H7 (cell line): Measurements from ENCODE around the gene EPHA1. TPM values are rescaled to one million over a fixed set of nuclear protein-coding genes. Genes with fewer than 3 reads are reported as not detected.
"Not testable (repeated sequence)": the region's sequence is repeated elsewhere in the genome, so short reads cannot be mapped to it uniquely, and the experiment has no call there.

Experiments
- DNase-seq: peaks from one replicate; pipeline ENCODE4 v3.0.0; 2012
- H3K27me3 ChIP-seq: 2 replicates; pipeline ENCODE4 v1.6.0; 2011; ENCODE audit warnings: mild to moderate bottlenecking, low read length; ENCODE audit not compliant: control insufficient read depth, insufficient read depth
- H3K36me3 ChIP-seq: replicated peaks from 2 replicates; pipeline ENCODE4 v1.5.1; 2011; ENCODE audit warnings: low read length; ENCODE audit not compliant: control insufficient read depth, insufficient read depth
- H3K4me3 ChIP-seq: 2 replicates; pipeline ENCODE4 v1.5.1; 2011; ENCODE audit warnings: low read depth, mild to moderate bottlenecking, control low read depth, low read length, moderate library complexity; ENCODE audit not compliant: insufficient read depth
- total RNA-seq: library from RNA; depleted of rRNA; stranded (reverse); fragments of >200 nt; shearing (Covaris generic); gene quantifications from 2 replicates; pipeline ENCODE4 v1.2.3, GENCODE V29; 2014

The EPHA1 gene
- total RNA-seq, 1 experiment from 2014 or later = 176 TPM

DNA sequence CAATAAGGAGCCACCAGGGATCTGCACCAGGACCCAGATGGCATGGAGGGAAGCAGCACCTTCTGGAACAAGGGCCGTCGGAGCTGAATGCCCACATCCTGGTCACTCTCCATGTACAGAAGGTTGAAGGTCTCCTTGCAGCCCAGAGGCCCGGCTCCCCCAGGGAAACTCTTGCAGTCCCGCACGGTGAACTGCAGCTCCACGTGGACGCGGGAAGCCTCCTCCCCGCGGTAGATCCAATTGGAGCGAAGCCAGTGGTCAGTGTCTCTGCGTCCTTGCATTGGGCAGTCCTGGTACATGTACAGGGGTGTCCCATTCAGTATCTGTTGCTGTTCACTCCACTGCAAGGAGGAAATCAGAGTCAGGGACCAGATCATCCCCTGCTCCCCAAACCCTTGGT, 7.4 kb downstream of the EPHA1 start:
- no peak for DNase-seq
- Histone ChIP-seq H3K27me3 (no peaks in the 10 kb centered on the region), H3K4me3 (no peak overlapping the region), H3K36me3 (peaks cover 49% of the 10 kb centered on the region)

DNA sequence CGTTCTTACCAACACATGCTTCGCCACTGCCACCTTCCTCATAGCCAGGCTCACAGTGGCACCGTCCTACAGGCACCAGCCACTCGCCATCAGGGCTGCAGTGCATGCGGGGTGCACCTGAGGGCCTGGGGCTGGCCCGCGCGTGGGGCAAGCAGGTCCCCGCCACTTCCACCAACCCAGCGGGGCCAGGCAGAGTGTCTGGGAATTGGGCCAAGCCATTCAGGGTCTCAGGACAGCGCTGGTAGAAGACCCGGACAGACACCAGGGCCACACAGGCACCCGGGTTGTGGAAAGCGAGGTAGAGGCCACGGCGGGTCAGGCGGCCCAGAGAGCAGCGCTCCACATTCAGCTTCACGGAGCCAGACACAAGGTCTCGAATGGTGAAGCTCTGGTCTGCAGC, 9.0 kb downstream of the EPHA1 start:
- Histone ChIP-seq H3K27me3 (no peaks in the 10 kb centered on the region), H3K36me3 (peaks cover 59% of the 10 kb centered on the region)
- peak; percentile 31 for DNase-seq

DNA sequence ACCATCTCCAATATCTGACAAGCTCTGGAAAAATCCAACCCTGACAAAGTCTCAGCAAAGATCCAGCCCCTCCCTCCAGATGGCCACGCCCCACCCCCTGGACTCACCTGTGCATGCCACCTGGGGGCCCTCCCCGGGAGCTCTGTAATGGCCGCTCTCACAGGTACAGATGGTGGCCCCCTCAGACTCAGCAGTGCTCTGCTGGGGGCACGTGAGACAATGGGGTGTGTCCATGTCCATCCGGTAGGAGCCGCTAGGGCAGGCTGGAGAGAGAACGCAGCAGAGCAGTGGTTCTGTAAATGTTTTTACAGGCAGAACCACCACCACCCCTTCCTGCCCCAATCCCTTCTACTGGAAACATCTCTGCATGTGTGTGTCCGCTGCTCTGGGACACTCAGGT, 9.5 kb downstream of the EPHA1 start:
- H3K27me3 ChIP-seq = no peaks in the 10 kb centered on the region
- peaks cover 62% of the 10 kb centered on the region for H3K36me3 ChIP-seq
- no peak for DNase-seq
- H3K4me3 ChIP-seq = no peak overlapping the region

More for the DNA sequence above, 9.0 kb downstream of the EPHA1 start:
- H3K4me3 ChIP-seq = no peak overlapping the region

DNA sequence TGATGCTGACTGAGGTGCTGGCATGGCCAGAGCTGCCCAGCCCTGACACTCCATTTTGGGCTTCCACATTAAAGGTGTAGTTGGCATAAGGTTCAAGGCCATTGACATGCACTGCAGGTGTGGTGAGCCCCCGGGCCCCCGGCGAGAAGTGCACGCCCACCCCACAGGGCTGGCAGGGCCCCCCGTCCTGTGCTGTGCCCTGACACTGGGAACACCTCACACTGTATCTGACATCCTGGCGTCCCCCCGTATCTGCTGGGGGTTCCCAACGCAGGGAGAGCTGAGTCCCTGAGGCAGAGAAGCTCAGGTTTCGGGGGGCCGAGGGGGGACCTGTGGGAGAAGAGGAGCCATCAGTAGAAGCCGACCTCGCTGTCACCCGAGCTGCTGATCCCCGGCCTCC, 10.0 kb downstream of the EPHA1 start:
- DNase-seq = peak; percentile 49
- Histone ChIP-seq H3K4me3 (no peak overlapping the region), H3K36me3 (peaks cover 67% of the 10 kb centered on the region), H3K27me3 (no peaks in the 10 kb centered on the region)

DNA sequence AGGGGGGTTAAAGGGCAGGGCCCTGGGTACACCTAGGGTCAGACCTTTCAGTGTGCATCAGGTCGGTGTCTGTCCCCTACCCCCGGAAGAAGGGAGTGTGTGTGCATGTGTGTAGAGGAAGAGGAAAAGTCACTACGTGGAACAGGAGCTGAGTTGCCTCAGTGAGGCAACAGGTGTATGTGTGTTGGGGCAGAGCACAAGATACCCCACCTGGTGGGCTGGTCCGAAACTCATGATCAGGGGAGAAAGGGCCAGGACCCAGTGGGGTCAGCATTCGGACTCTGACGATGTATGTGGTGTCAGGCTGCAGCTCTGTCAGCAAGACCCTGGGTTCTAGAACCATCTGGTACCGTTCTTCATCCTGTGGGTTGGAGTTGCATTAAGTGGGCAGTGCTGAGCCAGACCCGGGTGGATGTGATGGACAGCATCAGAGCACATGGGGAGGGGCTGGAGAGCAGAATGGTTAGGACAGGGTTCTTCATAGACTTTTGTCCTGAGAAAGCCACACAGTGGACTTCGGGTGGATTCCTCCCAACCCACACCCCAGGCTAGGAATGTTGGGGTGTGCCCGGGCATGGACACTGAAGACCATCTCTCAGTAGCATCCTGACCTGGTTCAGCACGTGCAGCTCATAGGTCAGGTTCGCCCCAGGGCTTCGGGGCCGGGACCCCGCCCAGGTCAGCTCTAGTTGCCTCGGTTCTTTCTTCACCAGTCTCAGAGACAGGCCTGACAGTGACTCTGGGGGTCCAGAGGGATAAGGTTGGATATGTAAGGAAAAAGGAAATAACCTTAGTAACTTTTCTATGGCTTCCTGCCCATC, 10.7 kb downstream of the EPHA1 start:
- no peak overlapping the region for H3K4me3 ChIP-seq
- H3K36me3 ChIP-seq = peaks cover 70% of the 10 kb centered on the region
- no peaks in the 10 kb centered on the region for H3K27me3 ChIP-seq
- peak; percentile 26 for DNase-seq

DNA sequence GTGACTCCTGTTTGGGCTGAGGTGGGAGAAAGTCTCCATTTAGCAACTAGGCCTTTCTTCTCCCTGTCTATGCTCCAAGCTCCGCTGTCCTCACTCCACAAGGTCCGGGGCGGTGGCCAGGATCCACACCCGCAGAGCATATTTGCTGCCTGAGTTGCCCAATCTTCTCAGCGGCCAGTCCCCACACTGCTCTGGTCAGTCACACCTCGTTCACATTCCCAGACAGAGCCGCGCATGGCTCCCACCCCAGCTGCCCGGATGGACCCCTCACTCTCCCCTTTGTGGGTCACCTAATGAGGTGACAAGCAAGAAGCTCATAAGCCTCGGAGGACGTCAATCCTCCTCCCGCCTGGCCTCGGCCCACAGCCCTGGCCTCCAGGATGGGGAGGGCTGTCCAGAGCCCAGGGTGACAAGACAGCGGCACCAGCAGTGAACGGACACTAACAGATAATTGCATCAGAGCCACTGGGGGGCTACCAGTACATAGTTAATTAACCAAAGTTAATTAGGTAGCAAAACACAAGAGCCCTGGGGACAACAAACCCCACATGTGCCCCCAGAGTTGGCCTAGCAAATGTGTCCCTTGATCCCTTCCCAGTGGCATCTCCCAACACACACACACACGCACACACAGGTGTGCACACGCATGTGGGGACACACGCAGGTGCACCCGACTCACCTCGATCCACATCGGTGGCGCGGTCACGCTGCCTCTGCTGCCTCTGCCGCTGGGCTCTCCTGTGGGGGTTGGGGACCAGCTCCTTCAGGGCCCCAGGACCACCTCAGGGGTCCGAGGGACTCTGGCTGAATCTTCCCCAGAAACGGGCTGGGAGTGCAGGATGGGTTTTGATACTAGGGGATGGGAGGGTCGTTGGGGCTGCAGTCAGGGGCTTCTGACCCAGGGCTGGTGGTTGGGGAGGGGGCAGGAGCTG, 11.8 kb downstream of the EPHA1 start:
- H3K36me3 ChIP-seq = peaks cover 72% of the 10 kb centered on the region
- DNase-seq = peak; percentile 34
- no peaks in the 10 kb centered on the region for H3K27me3 ChIP-seq
- H3K4me3 ChIP-seq = no peak overlapping the region

DNA sequence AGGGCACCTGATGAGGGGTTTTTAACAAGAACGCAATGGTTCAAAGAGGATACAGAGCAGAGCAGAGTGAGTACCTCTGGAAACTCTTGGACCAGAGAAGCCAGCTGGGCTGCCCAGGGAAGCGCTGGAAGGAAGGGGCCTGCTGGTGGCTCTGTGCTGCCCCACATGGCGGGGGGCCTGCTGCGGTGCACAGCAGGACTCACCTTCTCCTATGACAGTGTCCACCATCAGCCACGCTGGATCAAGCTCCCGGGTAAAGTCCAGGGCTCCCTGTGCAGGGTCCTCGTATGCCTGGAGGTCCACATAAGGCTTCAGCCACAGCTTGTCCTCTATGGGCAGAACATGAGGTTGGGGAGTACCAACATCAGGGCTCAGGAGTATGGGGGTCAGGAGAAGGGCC, 12.5 kb downstream of the EPHA1 start:
- H3K36me3 ChIP-seq = peaks cover 72% of the 10 kb centered on the region
- peak; percentile 25 for DNase-seq
- no peak overlapping the region for H3K4me3 ChIP-seq
- no peaks in the 10 kb centered on the region for H3K27me3 ChIP-seq

DNA sequence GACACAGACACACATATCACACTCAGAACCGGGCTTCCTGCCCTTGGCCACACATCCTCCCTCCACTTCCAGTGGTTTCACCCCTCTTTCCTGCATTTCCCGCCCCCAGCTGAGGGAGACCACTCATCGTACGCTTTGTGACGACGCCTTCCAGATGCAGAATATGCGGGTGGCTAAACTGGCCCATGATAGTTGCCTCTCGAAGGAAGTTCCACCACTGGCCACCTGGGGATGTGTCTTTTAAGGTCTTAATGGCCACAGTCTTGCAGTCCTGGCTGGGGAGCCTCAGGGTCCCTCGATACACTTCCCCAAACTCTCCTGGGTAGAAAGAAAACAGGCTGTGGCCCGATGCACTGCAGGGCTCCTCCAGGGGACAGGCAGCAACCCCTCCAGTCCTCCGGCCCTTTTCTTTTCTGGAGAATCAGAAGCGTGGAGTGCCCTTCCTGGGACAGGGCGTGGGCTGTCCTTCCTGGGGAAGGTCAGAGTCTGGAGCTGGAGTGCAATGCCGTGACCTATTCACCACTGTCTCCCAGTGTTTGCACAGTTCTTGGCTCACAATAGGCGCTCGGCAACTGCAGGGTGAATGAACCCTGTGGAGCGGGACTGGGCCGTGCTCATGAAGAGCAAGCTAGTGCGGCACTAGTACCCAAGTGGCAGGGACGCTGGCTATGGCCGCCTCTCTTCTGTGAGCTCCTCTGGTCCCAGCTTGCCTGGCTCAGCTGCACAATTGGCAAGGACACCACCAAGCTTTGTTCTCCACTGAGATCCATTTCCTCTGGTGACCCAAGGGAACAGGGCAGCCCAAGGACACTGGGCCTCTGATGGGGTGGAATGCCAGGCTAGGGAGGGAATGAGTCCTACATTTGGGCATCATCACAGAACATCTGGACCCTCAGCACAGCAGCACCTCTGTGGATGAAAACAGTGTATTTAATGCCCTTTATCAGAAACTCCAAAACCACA, 13.2 kb downstream of the EPHA1 start:
- H3K27me3 ChIP-seq = no peaks in the 10 kb centered on the region
- peaks cover 71% of the 10 kb centered on the region for H3K36me3 ChIP-seq
- DNase-seq = peak; percentile 62
- H3K4me3 ChIP-seq = no peak overlapping the region

DNA sequence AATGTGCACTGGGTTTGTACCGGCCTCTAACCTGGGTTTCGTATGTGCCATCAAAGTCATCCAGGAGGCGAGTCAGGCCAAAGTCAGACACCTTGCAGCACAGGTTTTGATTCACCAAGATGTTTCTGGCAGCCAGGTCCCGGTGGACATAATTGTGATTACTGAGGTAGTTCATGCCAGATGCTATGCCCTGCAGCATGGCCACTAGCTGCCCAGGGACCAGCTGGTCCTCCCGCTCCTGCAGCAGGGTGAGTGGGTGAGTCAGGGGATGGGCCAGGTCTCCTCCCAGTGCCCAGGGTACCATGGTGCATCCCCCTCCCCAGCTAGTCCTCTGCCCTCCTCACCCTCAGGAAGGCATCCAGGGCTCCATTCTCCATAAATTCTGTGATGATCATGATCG, 13.9 kb downstream of the EPHA1 start:
- H3K27me3 ChIP-seq = no peaks in the 10 kb centered on the region
- no peak for DNase-seq
- no peak overlapping the region for H3K4me3 ChIP-seq
- H3K36me3 ChIP-seq = peaks cover 69% of the 10 kb centered on the region

DNA sequence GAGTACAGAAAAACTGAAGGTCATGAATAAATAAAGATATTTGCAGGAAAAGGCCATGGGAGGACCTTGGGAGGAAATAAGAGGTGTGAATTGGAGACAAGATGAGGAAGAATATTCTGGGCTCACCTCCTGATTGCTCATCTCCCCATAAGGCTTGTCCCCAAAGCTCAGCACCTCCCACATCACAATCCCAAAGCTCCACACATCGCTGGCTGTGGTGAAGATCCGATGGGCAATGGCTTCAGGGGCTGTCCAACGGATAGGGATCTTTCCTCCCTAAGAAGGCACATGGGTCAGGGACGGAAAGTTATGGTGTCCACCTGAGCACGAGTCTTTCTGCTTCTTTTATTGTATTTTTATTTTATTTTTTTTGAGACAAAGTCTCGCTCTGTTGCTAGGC, 14.6 kb downstream of the EPHA1 start:
- H3K36me3 ChIP-seq = peaks cover 72% of the 10 kb centered on the region
- no peaks in the 10 kb centered on the region for H3K27me3 ChIP-seq
- H3K4me3 ChIP-seq = no peak overlapping the region
- DNase-seq = peak; percentile 16

DNA sequence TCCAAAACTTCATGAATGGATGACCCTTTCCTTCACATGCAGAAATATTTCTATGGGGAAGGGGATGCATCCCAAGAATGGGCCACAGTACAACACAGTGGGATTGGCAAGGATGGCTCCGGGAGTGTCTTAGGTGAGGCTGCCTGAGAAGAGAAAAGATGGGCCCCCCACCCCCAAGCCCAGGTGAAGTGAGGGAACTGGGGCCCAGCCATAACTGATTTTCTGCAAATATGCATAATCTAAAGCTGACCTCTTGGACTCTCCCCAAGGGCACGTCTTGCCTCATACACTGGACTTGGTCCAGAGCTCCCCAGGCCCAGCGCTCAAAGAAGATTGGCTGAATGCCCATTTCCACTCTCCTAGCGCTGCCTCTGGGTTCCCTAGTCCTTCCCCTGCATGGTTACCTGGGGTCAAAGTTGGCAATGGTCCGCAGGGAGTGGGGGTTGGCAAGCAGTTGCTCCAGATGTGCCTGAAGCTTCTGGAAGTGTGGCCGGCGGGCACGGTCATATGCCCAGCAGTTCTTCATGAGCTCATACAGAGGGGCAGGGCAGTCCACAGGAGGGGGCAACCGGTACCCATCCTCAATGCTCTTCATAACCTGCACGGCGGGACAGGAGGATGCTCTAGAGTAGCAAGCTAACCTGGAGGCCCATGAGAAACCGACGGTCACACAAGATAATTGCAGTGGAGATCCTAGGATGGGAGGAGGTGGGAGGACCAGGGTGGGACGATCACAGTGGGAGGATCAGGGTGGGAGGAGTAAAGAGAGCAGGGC, 15.2 kb downstream of the EPHA1 start:
- H3K4me3 ChIP-seq = no peak overlapping the region
- H3K27me3 ChIP-seq = no peaks in the 10 kb centered on the region
- DNase-seq = peak; percentile 15
- peaks cover 70% of the 10 kb centered on the region for H3K36me3 ChIP-seq

DNA sequence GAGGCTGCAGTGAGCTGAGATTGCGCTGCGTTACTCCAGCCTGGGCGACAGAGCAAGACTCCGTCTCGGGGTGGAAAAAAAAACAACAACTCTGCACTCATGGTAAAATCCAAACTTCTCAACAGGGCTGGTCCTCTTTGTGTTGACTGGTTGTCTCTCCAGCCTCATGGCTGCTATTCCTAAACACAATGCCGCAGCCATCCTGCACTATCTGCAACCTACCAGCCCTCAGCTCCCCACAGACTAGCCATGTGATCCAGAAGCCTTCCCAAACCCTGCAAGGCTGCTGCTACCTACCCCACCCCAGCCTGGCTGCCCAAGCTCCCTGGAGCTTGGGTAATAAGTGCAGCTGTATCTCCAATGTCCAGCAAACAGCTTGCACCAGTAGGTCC, 15.8 kb downstream of the EPHA1 start:
- peak; percentile 42 for DNase-seq
- H3K27me3 ChIP-seq = no peaks in the 10 kb centered on the region
- peaks cover 71% of the 10 kb centered on the region for H3K36me3 ChIP-seq
- H3K4me3 ChIP-seq = no peak overlapping the region

DNA sequence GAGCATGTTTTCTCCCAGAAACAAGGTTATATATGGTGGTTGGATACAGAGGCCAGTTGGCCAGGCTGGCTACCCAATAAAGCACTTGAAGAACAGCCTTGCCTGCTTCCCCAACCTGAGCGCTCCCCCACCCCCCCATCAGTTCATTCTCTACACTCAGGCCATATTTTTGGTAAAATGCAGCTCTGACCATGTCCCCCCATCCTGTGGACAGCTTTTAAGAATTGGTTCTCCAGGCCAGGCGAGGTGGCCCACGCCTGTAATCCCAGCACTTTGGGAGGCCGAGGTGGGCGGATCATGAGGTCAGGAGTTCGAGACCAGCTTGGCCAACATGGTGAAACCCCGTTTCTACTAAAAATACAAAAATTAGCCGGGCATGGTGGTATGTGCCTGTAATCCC, 16.2 kb downstream of the EPHA1 start:
- not testable (repeated sequence) for DNase-seq, H3K27me3 ChIP-seq, H3K4me3 ChIP-seq
- peaks cover 70% of the 10 kb centered on the region for H3K36me3 ChIP-seq
